HG03060 (cell line): ENCODE results near the gene PRMT5.

Experiments used
- ATAC-seq: cut with Tn5 transposase; IDR thresholded peaks from one replicate; pipeline ENCODE4 v1.9.1; 2021; ENCODE audit warnings: low read depth, moderate number of reproducible peaks; ENCODE audit not compliant: unreplicated experiment

PRMT5 gene

GRCh38 chr14:22898302-22899090 is 30.7 kb downstream of the PRMT5 start:
- ATAC-seq: no peak

- no peak for ATAC-seq
Measured at GRCh38 chr14:22897357-22897756, 31.8 kb downstream of the PRMT5 start.

- ATAC-seq: no peak
Measured at GRCh38 chr14:22896760-22897159, 32.4 kb downstream of the PRMT5 start.

GRCh38 chr14:22896356-22896755 is 32.8 kb downstream of the PRMT5 start:
- ATAC-seq: no peak

- ATAC-seq: no peak
Measured at GRCh38 chr14:22895402-22895801, 33.8 kb downstream of the PRMT5 start.

- no peak for ATAC-seq
Measured at GRCh38 chr14:22893706-22894105, 35.5 kb downstream of the PRMT5 start.

GRCh38 chr14:22892488-22892887 is 36.7 kb downstream of the PRMT5 start:
- ATAC-seq: no peak

GRCh38 chr14:22890416-22890815 is 38.8 kb downstream of the PRMT5 start:
- ATAC-seq: no peak

GRCh38 chr14:22888662-22889061 is 40.5 kb downstream of the PRMT5 start:
- no peak for ATAC-seq

- ATAC-seq: peak; percentile 35
Measured at GRCh38 chr14:22887990-22888378, 41.2 kb downstream of the PRMT5 start.

- ATAC-seq: peak; percentile 23
Measured at GRCh38 chr14:22887260-22887989, 41.8 kb downstream of the PRMT5 start.

GRCh38 chr14:22886500-22887259 is 42.5 kb downstream of the PRMT5 start:
- peak; percentile 29 for ATAC-seq

GRCh38 chr14:22885975-22886374 is 43.2 kb downstream of the PRMT5 start:
- ATAC-seq: no peak

- no peak for ATAC-seq
Measured at GRCh38 chr14:22884738-22885523, 44.2 kb downstream of the PRMT5 start.

GRCh38 chr14:22884076-22884737 is 45.0 kb downstream of the PRMT5 start:
- ATAC-seq: no peak

GRCh38 chr14:22883173-22883976 is 45.8 kb downstream of the PRMT5 start, which contains the start of gene REM2:
Gene REM2, plus strand, starts transcription at chr14:22883222. Its CDS starts 66 bp downstream, at chr14:22883288.
- no peak for ATAC-seq

- no peak for ATAC-seq
Measured at GRCh38 chr14:22882529-22883172, 46.5 kb downstream of the PRMT5 start.

GRCh38 chr14:22882064-22882463 is 47.1 kb downstream of the PRMT5 start:
- ATAC-seq: no peak
